Measurements from ENCODE around the gene SPAST.
"Not testable (repeated sequence)": the region's sequence is repeated elsewhere in the genome, so short reads cannot be mapped to it uniquely, and the experiment has no call there.

Gene SPAST

GRCh38 chr2:32136097-32136496, 72.7 kb downstream of the SPAST start:
- no peak for TF ChIP-seq CTCF (IDR thresholded peaks at IDR 0.05)
- H3K4me2 ChIP-seq (ENCODE audit: low read length), result no peak overlapping the region
- H3K79me2 ChIP-seq, result no peaks in the 10 kb centered on the region
- no peaks in the 10 kb centered on the region for H3K36me3 ChIP-seq (ENCODE audit: control insufficient read depth, insufficient read depth, low read length)
- no peak overlapping the region for H3K9ac ChIP-seq
- no peaks in the 10 kb centered on the region for H3K27me3 ChIP-seq (ENCODE audit: control insufficient read depth, insufficient read depth, low read length)
- no peaks in the 10 kb centered on the region for H3K4me1 ChIP-seq
- no peak overlapping the region for H2AFZ ChIP-seq
- no peak overlapping the region for H3K4me3 ChIP-seq (ENCODE audit: low read depth, low read length)
- no peaks in the 10 kb centered on the region for H3K9me3 ChIP-seq (ENCODE audit: control insufficient read depth, low read length)
- no peak overlapping the region for H3K27ac ChIP-seq

GRCh38 chr2:32151544-32151943, 88.2 kb downstream of the SPAST start:
- not testable (repeated sequence) for H3K36me3 ChIP-seq (ENCODE audit: control insufficient read depth, insufficient read depth, low read length); H3K4me2 ChIP-seq (ENCODE audit: low read length); H3K27ac ChIP-seq; H3K9ac ChIP-seq; H3K4me3 ChIP-seq (ENCODE audit: low read depth, low read length); H3K27me3 ChIP-seq (ENCODE audit: control insufficient read depth, insufficient read depth, low read length); H3K9me3 ChIP-seq (ENCODE audit: control insufficient read depth, low read length); H2AFZ ChIP-seq; H3K4me1 ChIP-seq; H3K79me2 ChIP-seq

- Histone ChIP-seq H2AFZ (no peak overlapping the region), H3K4me2 (ENCODE audit: low read length) (no peak overlapping the region), H3K4me1 (no peaks in the 10 kb centered on the region), H3K27me3 (ENCODE audit: control insufficient read depth, insufficient read depth, low read length) (no peaks in the 10 kb centered on the region), H3K4me3 (ENCODE audit: low read depth, low read length) (no peak overlapping the region), H3K9me3 (ENCODE audit: control insufficient read depth, low read length) (no peaks in the 10 kb centered on the region), H3K36me3 (ENCODE audit: control insufficient read depth, insufficient read depth, low read length) (no peaks in the 10 kb centered on the region), H3K79me2 (no peaks in the 10 kb centered on the region), H3K27ac (no peak overlapping the region), H3K9ac (no peak overlapping the region)
- TF ChIP-seq CTCF (IDR thresholded peaks at IDR 0.05), result no peak
Observed at GRCh38 chr2:32159678-32160077, 96.3 kb downstream of the SPAST start.

- no peak overlapping the region for H3K27ac ChIP-seq
- no peak overlapping the region for H3K4me2 ChIP-seq (ENCODE audit: low read length)
- H3K9me3 ChIP-seq (ENCODE audit: control insufficient read depth, low read length), result no peaks in the 10 kb centered on the region
- H3K9ac ChIP-seq, result no peak overlapping the region
- peaks cover under 1% of the 10 kb centered on the region for H3K79me2 ChIP-seq
- H3K4me1 ChIP-seq, result no peaks in the 10 kb centered on the region
- no peak for TF ChIP-seq CTCF (IDR thresholded peaks at IDR 0.05)
- H3K36me3 ChIP-seq (ENCODE audit: control insufficient read depth, insufficient read depth, low read length), result no peaks in the 10 kb centered on the region
- H3K27me3 ChIP-seq (ENCODE audit: control insufficient read depth, insufficient read depth, low read length), result no peaks in the 10 kb centered on the region
- no peak overlapping the region for H3K4me3 ChIP-seq (ENCODE audit: low read depth, low read length)
- H2AFZ ChIP-seq, result no peak overlapping the region
Observed at GRCh38 chr2:32161296-32161695, 97.9 kb downstream of the SPAST start.

GRCh38 chr2:32164254-32164653, 100.9 kb downstream of the SPAST start:
- not testable (repeated sequence) for H3K4me3 ChIP-seq (ENCODE audit: low read depth, low read length); H3K9me3 ChIP-seq (ENCODE audit: control insufficient read depth, low read length); H3K79me2 ChIP-seq

GRCh38 chr2:32165027-32165347, 101.6 kb downstream of the SPAST start:
- peak overlapping the region; percentile 80 for H3K4me2 ChIP-seq (ENCODE audit: low read length)
- not testable (repeated sequence) for H3K27me3 ChIP-seq (ENCODE audit: control insufficient read depth, insufficient read depth, low read length); H3K79me2 ChIP-seq; H3K36me3 ChIP-seq (ENCODE audit: control insufficient read depth, insufficient read depth, low read length); H3K9ac ChIP-seq; H3K9me3 ChIP-seq (ENCODE audit: control insufficient read depth, low read length); H3K4me1 ChIP-seq
- H3K4me3 ChIP-seq (ENCODE audit: low read depth, low read length), result peak overlapping the region; percentile 96
- H2AFZ ChIP-seq, result peak overlapping the region; percentile 91
- H3K27ac ChIP-seq, result peak overlapping the region; percentile 87

More at GRCh38 chr2:32164254-32164653, 100.9 kb downstream of the SPAST start:
- H2AFZ ChIP-seq; H3K4me1 ChIP-seq; H3K4me2 ChIP-seq (ENCODE audit: low read length); H3K27me3 ChIP-seq (ENCODE audit: control insufficient read depth, insufficient read depth, low read length); H3K36me3 ChIP-seq (ENCODE audit: control insufficient read depth, insufficient read depth, low read length); H3K27ac ChIP-seq; H3K9ac ChIP-seq: not testable (repeated sequence)

All from parathyroid adenoma (tissue), 2 donors.